Caco-2 (cell line): ENCODE results near the gene PGAM2. TPM values are rescaled to one million over a fixed set of nuclear protein-coding genes. Genes with fewer than 3 reads are reported as not detected.
A peak's percentile ranks its signal among the peaks of the same experiment; 100 is the strongest.

Source experiments
- BruUV-seq: library from RNA; stranded (reverse); fragments of 400-500 nt; replicated peaks from 2 replicates; lab custom pipeline; 2021; lab: Mats Ljungman, UMichigan
- CTCF ChIA-PET: fragments of 300-600 bp; sonication (Branson Sonifier 250); formaldehyde crosslinking; loops from one replicate; lab custom pipeline; 2022; ENCODE audit warnings: antibody characterized with exemption; lab: Charles Lee
- POLR2A ChIA-PET: fragments of 300-600 bp; sonication (Branson Sonifier 250); formaldehyde crosslinking; loops from one replicate; lab custom pipeline; 2022; ENCODE audit warnings: antibody characterized with exemption; lab: Charles Lee
- DNase-seq, 2 experiments: peaks; one replicate each; pipeline versions ENCODE4 v3.0.0 to v3.0.0-alpha.2; 2020 to 2022
- H3K27me3 ChIP-seq: replicated peaks from 2 replicates; pipeline ENCODE4 v1.6.0; 2011; ENCODE audit warnings: low read length; ENCODE audit not compliant: control insufficient read depth, insufficient read depth
- H3K36me3 ChIP-seq: 2 replicates; pipeline ENCODE4 v1.5.1; 2011; ENCODE audit warnings: low read length; ENCODE audit not compliant: control insufficient read depth, insufficient read depth
- H3K4me1 ChIP-seq: fragments of 250-450 bp; sonication (Bioruptor Pico); 2 replicates; pipeline ENCODE4 v1.5.1; 2020; ENCODE audit warnings: mild to moderate bottlenecking
- H3K4me3 ChIP-seq: 2 replicates; pipeline ENCODE4 v1.5.1; 2011; ENCODE audit warnings: low read depth, mild to moderate bottlenecking, control low read depth, low read length
- H3K9me3 ChIP-seq: fragments of 250-450 bp; sonication (Bioruptor Pico); 2 replicates; pipeline ENCODE4 v1.5.1; 2020; ENCODE audit warnings: mild to moderate bottlenecking, moderate library complexity
- H3K27ac Mint-ChIP-seq: one replicate; pipeline ENCODE4 v1.8.0; 2022; ENCODE audit warnings: mixed read lengths; ENCODE audit not compliant: unreplicated experiment
- H3K27me3 Mint-ChIP-seq: one replicate; pipeline ENCODE4 v1.8.0; 2022; ENCODE audit warnings: mixed read lengths; ENCODE audit not compliant: insufficient read depth, unreplicated experiment
- H3K36me3 Mint-ChIP-seq: one replicate; pipeline ENCODE4 v1.8.0; 2022; ENCODE audit warnings: mild to moderate bottlenecking, mixed read lengths; ENCODE audit not compliant: insufficient read depth, unreplicated experiment
- H3K4me1 Mint-ChIP-seq: one replicate; pipeline ENCODE4 v1.8.0; 2022; ENCODE audit warnings: low read depth, mixed read lengths; ENCODE audit not compliant: unreplicated experiment
- H3K4me3 Mint-ChIP-seq: one replicate; pipeline ENCODE4 v1.8.0; 2022; ENCODE audit warnings: mild to moderate bottlenecking, moderate library complexity, mixed read lengths; ENCODE audit not compliant: unreplicated experiment
- H3K9me3 Mint-ChIP-seq: one replicate; pipeline ENCODE4 v1.8.0; 2022; ENCODE audit warnings: mixed read lengths; ENCODE audit not compliant: unreplicated experiment
- intact Hi-C: fragments of 100-400 bp; cut with micrococcal nuclease; formaldehyde crosslinking; loops from one replicate; pipeline ENCODE4 v1.10.0; 2022; ENCODE audit not compliant: unreplicated experiment
- total RNA-seq: library from RNA; stranded (reverse); gene quantifications from 2 replicates; pipeline ENCODE4 v1.2.3, GENCODE V29; 2022
- TF ChIP-seq, protein P1 (sequence below), 2 experiments: fragments of 200-600 bp in 1 of 2; IDR thresholded peaks; 1 replicate in 1 of 2; 2 replicates in 1 of 2; pipeline versions ENCODE4 v1.5.1 to v1.8.0; 2011 to 2022; ENCODE audit warnings: antibody characterized with exemption in 1 of 2, control low read depth in 1 of 2, inconsistent platforms in 1 of 2, low read depth in 1 of 2, low read length in 1 of 2, mild to moderate bottlenecking in 1 of 2, moderate library complexity in 1 of 2; ENCODE audit not compliant: insufficient read depth in 1 of 2, severe bottlenecking in 1 of 2, unreplicated experiment in 1 of 2

PGAM2 gene
- total RNA-seq, 1 experiment from 2014 or later: not detected

- H3K4me1 ChIP-seq: peaks cover 4% of the 10 kb centered on the region; the same call in 1 of the 2 replicates
- DNase-seq: peak; percentile 94 to 97
- Mint-ChIP-seq H3K27ac (peak within 1 kb of the TSS; percentile 73), H3K9me3 (no peaks in the 10 kb centered on the region), H3K4me3 (peak within 1 kb of the TSS; percentile 87), H3K4me1 (peaks cover 16% of the 10 kb centered on the region), H3K36me3 (peaks cover 15% of the 10 kb centered on the region), H3K27me3 (no peaks in the 10 kb centered on the region)
- CTCF ChIA-PET: interaction anchor here (0.7 to 1.4 kb wide), 4 partner anchors 13 to 78 kb away, joined by 3 to 6 read pairs (median 4); no protein-coding TSS in a partner anchor
- TF ChIP-seq, protein P1, sequence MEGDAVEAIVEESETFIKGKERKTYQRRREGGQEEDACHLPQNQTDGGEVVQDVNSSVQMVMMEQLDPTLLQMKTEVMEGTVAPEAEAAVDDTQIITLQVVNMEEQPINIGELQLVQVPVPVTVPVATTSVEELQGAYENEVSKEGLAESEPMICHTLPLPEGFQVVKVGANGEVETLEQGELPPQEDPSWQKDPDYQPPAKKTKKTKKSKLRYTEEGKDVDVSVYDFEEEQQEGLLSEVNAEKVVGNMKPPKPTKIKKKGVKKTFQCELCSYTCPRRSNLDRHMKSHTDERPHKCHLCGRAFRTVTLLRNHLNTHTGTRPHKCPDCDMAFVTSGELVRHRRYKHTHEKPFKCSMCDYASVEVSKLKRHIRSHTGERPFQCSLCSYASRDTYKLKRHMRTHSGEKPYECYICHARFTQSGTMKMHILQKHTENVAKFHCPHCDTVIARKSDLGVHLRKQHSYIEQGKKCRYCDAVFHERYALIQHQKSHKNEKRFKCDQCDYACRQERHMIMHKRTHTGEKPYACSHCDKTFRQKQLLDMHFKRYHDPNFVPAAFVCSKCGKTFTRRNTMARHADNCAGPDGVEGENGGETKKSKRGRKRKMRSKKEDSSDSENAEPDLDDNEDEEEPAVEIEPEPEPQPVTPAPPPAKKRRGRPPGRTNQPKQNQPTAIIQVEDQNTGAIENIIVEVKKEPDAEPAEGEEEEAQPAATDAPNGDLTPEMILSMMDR (IDR thresholded peaks at IDR 0.05; ENCODE audit: insufficient read depth in 1 of 2, low read depth in 1 of 2, low read length in 1 of 2, severe bottlenecking in 1 of 2, unreplicated experiment in 1 of 2): no peak
- no TSS peak for BruUV-seq
- H3K4me3 ChIP-seq: peak within 1 kb of the TSS; percentile 87
- H3K36me3 ChIP-seq: peaks cover 3% of the 10 kb centered on the region
- no peaks in the 10 kb centered on the region for H3K9me3 ChIP-seq
- H3K27me3 ChIP-seq: no peaks in the 10 kb centered on the region
- intact Hi-C loops: no loop called here
- POLR2A ChIA-PET: interaction anchor here (1.1 kb wide), 1 partner anchor 462 kb away, joined by 3 read pairs; the partner anchor contains the start of gene STK17A
Measured at GRCh38 chr7:44044315-44045225, 20.8 kb downstream of the PGAM2 start, which contains the start of gene DBNL. DBNL (plus strand) TSS chr7:44044702; CDS start chr7:44044738, 36 bp downstream.

DNA sequence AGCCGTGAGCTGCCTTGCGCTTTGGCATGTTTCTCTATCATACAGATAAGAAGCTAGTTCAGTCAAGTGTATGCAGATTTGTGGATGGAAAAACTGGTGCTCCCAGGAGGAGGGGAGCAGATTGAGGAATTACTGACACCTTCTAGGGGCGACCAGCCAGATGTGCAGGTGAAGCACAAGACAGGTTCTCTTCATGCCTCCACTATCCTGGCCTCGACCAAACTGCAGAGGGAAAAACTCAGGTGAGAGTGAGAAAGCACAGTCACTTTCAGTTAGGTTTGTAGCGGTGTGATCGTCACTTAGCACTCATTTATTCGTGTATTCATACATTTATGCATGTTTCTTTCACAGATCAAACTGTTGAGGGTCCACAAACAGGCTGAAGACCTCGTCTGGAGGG lies 21.5 kb downstream of the PGAM2 start:
- Mint-ChIP-seq H3K27ac (peak overlapping the region; percentile 73), H3K27me3 (no peaks in the 10 kb centered on the region), H3K4me1 (peaks cover 16% of the 10 kb centered on the region), H3K4me3 (peak overlapping the region; percentile 87), H3K9me3 (no peaks in the 10 kb centered on the region), H3K36me3 (peaks cover 15% of the 10 kb centered on the region)
- no TSS peak for BruUV-seq
- TF ChIP-seq, protein P1 (IDR thresholded peaks at IDR 0.05; ENCODE audit: insufficient read depth in 1 of 2, low read depth in 1 of 2, low read length in 1 of 2, severe bottlenecking in 1 of 2, unreplicated experiment in 1 of 2): no peak
- peaks cover 4% of the 10 kb centered on the region; the same call in 1 of the 2 replicates for H3K4me1 ChIP-seq
- ChIA-PET POLR2A (interaction anchor here (1.1 kb wide), 1 partner anchor 461 kb away, joined by 3 read pairs; the partner anchor contains the start of gene STK17A), CTCF (interaction anchor here (1.1 to 1.4 kb wide), 3 partner anchors 24 to 79 kb away, joined by 3 to 6 read pairs (median 4); no protein-coding TSS in a partner anchor)
- no peaks in the 10 kb centered on the region for H3K27me3 ChIP-seq
- no peak for DNase-seq
- peak overlapping the region; percentile 87 for H3K4me3 ChIP-seq
- H3K9me3 ChIP-seq: no peaks in the 10 kb centered on the region
- H3K36me3 ChIP-seq: peaks cover 3% of the 10 kb centered on the region
- intact Hi-C loops: no loop called here

- Histone ChIP-seq H3K27me3 (no peaks in the 10 kb centered on the region), H3K36me3 (peaks cover 3% of the 10 kb centered on the region), H3K4me3 (no peak overlapping the region), H3K4me1 (peaks cover 4% of the 10 kb centered on the region; the same call in 1 of the 2 replicates), H3K9me3 (no peaks in the 10 kb centered on the region)
- Mint-ChIP-seq H3K9me3 (no peaks in the 10 kb centered on the region), H3K27ac (no peak overlapping the region), H3K4me3 (peak overlapping the region; percentile 42), H3K4me1 (peaks cover 16% of the 10 kb centered on the region), H3K36me3 (peaks cover 10% of the 10 kb centered on the region), H3K27me3 (no peaks in the 10 kb centered on the region)
- TF ChIP-seq, protein P1 (IDR thresholded peaks at IDR 0.05; ENCODE audit: insufficient read depth in 1 of 2, low read depth in 1 of 2, low read length in 1 of 2, severe bottlenecking in 1 of 2, unreplicated experiment in 1 of 2): no peak
- ChIA-PET POLR2A (no interaction called here), CTCF (no interaction called here)
- DNase-seq: no peak
- no TSS peak for BruUV-seq
- intact Hi-C loops: no loop called here
Measured at GRCh38 chr7:44042221-44042620, 23.1 kb downstream of the PGAM2 start.
